Measurements from ENCODE around the gene ERC1. TPM values are rescaled to one million over a fixed set of nuclear protein-coding genes. Genes with fewer than 3 reads are reported as not detected.

Gene ERC1
- total RNA-seq, 4 donors from 2014 or later = 23.5 to 74.8 (median 57.0) TPM

- H3K4me1 ChIP-seq = peaks cover 0 to 28% (median 3%) of the 10 kb centered on the region in 4 donors
- no peaks in the 10 kb centered on the region for H3K9me3 ChIP-seq
- peak overlapping the region in 2 of 4 donors; percentile 4 to 18 for H3K27ac ChIP-seq
- 70 to 72% methylated on average over 4 of the region's 4 CpGs for WGBS, 2 donors (ENCODE audit: low coverage in 1 of 2)
- no peak overlapping the region for H3K4me3 ChIP-seq
- H3K27me3 ChIP-seq = no peaks in the 10 kb centered on the region
- intact Hi-C loops (cut with DNase I; ENCODE audit: low total_unique reads) (no loop called here), in situ Hi-C loops (cut with MboI; ENCODE audit: low pct_ligation_motif_present in 1 of 4, low pct_unique_long_range_greater_than_20kb in 1 of 4, low sequenced_read_pairs in 3 of 4) (no loop called here)
- no peak for DNase-seq
- H3K36me3 ChIP-seq = no peaks in the 10 kb centered on the region
- TF ChIP-seq POLR2AphosphoS5 (IDR thresholded peaks at IDR 0.05) (no peak), EP300 (IDR thresholded peaks at IDR 0.05; ENCODE audit: low read depth) (no peak)
Observed at GRCh38 chr12:1305791-1306500, 314.9 kb downstream of the ERC1 start.

- Histone ChIP-seq H3K4me1 (peaks cover 0 to 28% (median 3%) of the 10 kb centered on the region in 4 donors), H3K4me3 (no peak overlapping the region), H3K27me3 (no peaks in the 10 kb centered on the region), H3K27ac (no peak overlapping the region), H3K36me3 (no peaks in the 10 kb centered on the region), H3K9me3 (no peaks in the 10 kb centered on the region)
- intact Hi-C loops (cut with DNase I; ENCODE audit: low total_unique reads) (no loop called here), in situ Hi-C loops (cut with MboI; ENCODE audit: low pct_ligation_motif_present in 1 of 4, low pct_unique_long_range_greater_than_20kb in 1 of 4, low sequenced_read_pairs in 3 of 4) (no loop called here)
- TF ChIP-seq POLR2A (IDR thresholded peaks at IDR 0.05) (no peak), EP300 (IDR thresholded peaks at IDR 0.05; ENCODE audit: low read depth) (no peak), POLR2AphosphoS5 (IDR thresholded peaks at IDR 0.05) (no peak)
- TF ChIP-seq, protein P1, sequence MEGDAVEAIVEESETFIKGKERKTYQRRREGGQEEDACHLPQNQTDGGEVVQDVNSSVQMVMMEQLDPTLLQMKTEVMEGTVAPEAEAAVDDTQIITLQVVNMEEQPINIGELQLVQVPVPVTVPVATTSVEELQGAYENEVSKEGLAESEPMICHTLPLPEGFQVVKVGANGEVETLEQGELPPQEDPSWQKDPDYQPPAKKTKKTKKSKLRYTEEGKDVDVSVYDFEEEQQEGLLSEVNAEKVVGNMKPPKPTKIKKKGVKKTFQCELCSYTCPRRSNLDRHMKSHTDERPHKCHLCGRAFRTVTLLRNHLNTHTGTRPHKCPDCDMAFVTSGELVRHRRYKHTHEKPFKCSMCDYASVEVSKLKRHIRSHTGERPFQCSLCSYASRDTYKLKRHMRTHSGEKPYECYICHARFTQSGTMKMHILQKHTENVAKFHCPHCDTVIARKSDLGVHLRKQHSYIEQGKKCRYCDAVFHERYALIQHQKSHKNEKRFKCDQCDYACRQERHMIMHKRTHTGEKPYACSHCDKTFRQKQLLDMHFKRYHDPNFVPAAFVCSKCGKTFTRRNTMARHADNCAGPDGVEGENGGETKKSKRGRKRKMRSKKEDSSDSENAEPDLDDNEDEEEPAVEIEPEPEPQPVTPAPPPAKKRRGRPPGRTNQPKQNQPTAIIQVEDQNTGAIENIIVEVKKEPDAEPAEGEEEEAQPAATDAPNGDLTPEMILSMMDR (IDR thresholded peaks at IDR 0.05) = no peak
- 62% methylated on average over 4 of the region's 4 CpGs; no CpG with 5 or more reads in 1 of the 2 donors for whole genome bisulfite sequencing, 2 donors (ENCODE audit: low coverage in 1 of 2)
- DNase-seq = no peak
Observed at GRCh38 chr12:1306817-1307216, 315.8 kb downstream of the ERC1 start.

DNA sequence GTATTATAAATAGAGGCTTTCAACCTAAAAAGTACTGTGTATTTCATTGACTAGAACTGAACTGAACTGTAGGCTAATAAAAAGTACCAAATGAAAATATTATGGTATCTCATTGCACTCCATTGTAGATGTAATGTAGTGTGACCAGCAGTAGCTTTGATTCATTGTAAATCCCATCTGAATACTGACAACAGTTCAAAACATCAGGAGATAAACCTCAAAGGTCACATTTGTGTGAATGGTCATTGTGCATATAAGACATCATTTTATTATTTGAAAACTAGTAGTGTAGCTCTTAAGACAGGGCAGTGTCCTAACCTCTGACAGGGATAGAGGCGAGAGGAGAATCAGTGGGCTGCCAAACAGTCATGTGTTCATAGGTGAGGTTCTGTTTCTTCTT is 316.8 kb downstream of the ERC1 start:
- TF ChIP-seq, protein P1 (IDR thresholded peaks at IDR 0.05) = no peak
- TF ChIP-seq POLR2AphosphoS5 (IDR thresholded peaks at IDR 0.05) = no peak
- no peak for TF ChIP-seq POLR2A (IDR thresholded peaks at IDR 0.05)
- no peak for TF ChIP-seq EP300 (IDR thresholded peaks at IDR 0.05; ENCODE audit: low read depth)
- no peaks in the 10 kb centered on the region for H3K9me3 ChIP-seq
- peaks cover 0 to 28% (median 3%) of the 10 kb centered on the region in 4 donors for H3K4me1 ChIP-seq
- in situ Hi-C loops (cut with MboI; ENCODE audit: low pct_ligation_motif_present in 1 of 4, low pct_unique_long_range_greater_than_20kb in 1 of 4, low sequenced_read_pairs in 3 of 4) = no loop called here
- intact Hi-C loops (cut with DNase I; ENCODE audit: low total_unique reads) = no loop called here
- no peak for DNase-seq
- H3K36me3 ChIP-seq = no peaks in the 10 kb centered on the region
- H3K27ac ChIP-seq = no peak overlapping the region
- 89 to 96% methylated on average over 1 of the region's 1 CpG for WGBS, 2 donors (ENCODE audit: low coverage in 1 of 2)
- no peak overlapping the region for H3K4me3 ChIP-seq
- H3K27me3 ChIP-seq = no peaks in the 10 kb centered on the region

GRCh38 chr12:1309613-1310012 is 318.6 kb downstream of the ERC1 start:
- peaks cover 0 to 5% of the 10 kb centered on the region in 2 donors for H3K9me3 ChIP-seq
- H3K36me3 ChIP-seq = no peaks in the 10 kb centered on the region
- no peaks in the 10 kb centered on the region for H3K27me3 ChIP-seq
- TF ChIP-seq POLR2AphosphoS5 (IDR thresholded peaks at IDR 0.05) = no peak
- TF ChIP-seq, protein P1 (IDR thresholded peaks at IDR 0.05) = no peak
- no peak for TF ChIP-seq EP300 (IDR thresholded peaks at IDR 0.05; ENCODE audit: low read depth)
- TF ChIP-seq POLR2A (IDR thresholded peaks at IDR 0.05) = no peak
- 76 to 82% methylated on average over 4 to 8 of the region's 8 CpGs for WGBS, 2 donors (ENCODE audit: low coverage in 1 of 2)
- H3K4me3 ChIP-seq = no peak overlapping the region
- H3K4me1 ChIP-seq = peaks cover 0 to 28% (median 3%) of the 10 kb centered on the region in 4 donors
- H3K27ac ChIP-seq = no peak overlapping the region
- intact Hi-C loops (cut with DNase I; ENCODE audit: low total_unique reads) = no loop called here
- in situ Hi-C loops (cut with MboI; ENCODE audit: low pct_ligation_motif_present in 1 of 4, low pct_unique_long_range_greater_than_20kb in 1 of 4, low sequenced_read_pairs in 3 of 4) = no loop called here
- no peak for DNase-seq
